Heart left ventricle (tissue), 13 donors: ENCODE results near the gene KDM4B.

Experiments used
- CTCF ChIP-seq, 12 donors: fragments of 200-600 bp; sonication (generic) in 4 of 12; IDR thresholded peaks; one replicate each; pipeline versions ENCODE4 v1.5.0 to v1.8.0; 2018 to 2022; ENCODE audit warnings: antibody characterized with exemption in 12 of 12, mild to moderate bottlenecking in 5 of 12
- POLR2A ChIP-seq, 2 donors: fragments of 450-650 bp; IDR thresholded peaks; one replicate each; pipeline ENCODE4 v1.6.1; 2017; ENCODE audit warnings: antibody characterized with exemption in 2 of 2, mild to moderate bottlenecking in 2 of 2, moderate library complexity in 2 of 2
- donor health status: ischemic (EF 13 %, LVEDD 7.1; RV severe dilation, severe dysfunction).
- donor health status: DM: no; HTN: yes; CAD: no.
- donor health status: DM: no; HTN: no; CAD: no.
- donor health status: ischemic (EF 25% LVEDD 6.9; RV normal size, moderate dysfunction).
- donor health status: ischemic (EF 25% LVEDD 5.7; RV mildly dilated, moderate dysfunction).
- donor health status: ischemic (EF 35%, LVEDD 5.7; RV mildly dilated, moderate dysfunction).
- donor health status: nonischemic (EF 11% LVEDD 7.7; RV severe dilation, severe dysfunction).
- donor health status: DM: yes; HTN: yes; CAD: no.
- donor health status: PGD.
- donor health status: ischemic (EF 29% LVEDD 5.4; RV normal size, mild dysfunction).
- donor health status: nonischemic (EF 23%, LVEDD 6.1; RV moderate dilation, normal function).

- TF ChIP-seq CTCF (IDR thresholded peaks at IDR 0.05) (no peak), POLR2A (IDR thresholded peaks at IDR 0.05) (no peak)
Observed at GRCh38 chr19:5006821-5007220, 37.9 kb downstream of the KDM4B start.
